Stimulated activated CD4-positive, alpha-beta T cell treated with anti-CD3 and anti-CD28 coated beads, Interleukin-1b, Interleukin-23, amount 100 ng/mL, for 4 hours (primary cell): ENCODE results near the gene SMIM5.

ENCODE experiments used
- DNase-seq, 2 donors: peaks; one replicate each; pipeline ENCODE4 v3.0.0-alpha.2; 2020; ENCODE audit warnings: low read depth in 2 of 2

SMIM5 gene

DNA sequence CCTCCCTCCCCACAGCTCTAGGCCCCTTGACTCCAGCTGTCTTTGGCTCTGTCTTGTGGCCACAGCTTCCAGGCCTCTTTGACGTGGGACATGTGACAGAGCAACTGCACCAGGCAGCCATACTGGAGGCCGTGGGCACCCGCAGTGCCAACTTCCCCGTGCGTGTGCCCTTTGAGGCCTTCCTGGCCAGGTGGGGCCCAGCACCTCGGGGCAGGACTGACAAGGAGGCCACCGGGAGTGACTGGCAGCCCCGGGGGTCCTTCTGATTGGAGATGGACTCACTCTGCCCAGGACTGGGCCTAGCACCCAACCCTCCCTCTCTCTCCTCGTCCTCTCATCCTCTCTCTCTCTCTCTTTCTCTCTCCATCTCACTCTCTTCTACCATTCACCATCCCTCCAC, 30.1 kb upstream of the SMIM5 start:
- no peak for DNase-seq

DNA sequence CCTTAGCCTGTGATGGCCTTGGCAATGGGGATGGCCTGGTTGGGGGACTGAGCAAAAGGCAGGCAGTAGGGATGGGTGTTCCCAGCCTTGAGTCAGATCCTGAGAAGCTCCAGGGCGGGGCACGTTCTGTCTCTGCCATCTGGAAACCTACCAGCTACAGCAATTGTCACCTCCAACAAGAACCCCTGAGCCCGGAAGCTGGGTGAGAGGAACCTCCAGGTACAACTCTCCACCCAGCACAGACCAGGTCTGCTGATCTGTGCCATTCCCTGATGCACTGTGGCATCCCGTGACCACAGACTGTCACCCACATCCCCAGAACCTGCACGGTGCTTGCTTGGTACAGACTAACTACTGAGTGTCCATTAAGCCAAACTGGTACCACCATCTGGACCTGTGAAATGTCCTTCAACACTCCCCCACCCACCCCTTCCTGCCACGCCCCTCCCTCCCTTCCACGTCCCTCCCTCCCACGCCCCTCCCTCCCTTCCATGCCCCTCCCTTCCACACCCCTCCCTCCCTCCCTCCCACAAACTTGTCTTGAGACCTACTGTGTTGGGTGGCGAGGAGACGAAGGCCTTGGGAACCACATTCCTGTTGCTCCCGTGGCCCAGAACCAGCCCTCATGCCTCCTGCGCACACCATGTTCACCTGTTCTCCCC, 29.1 kb upstream of the SMIM5 start:
- DNase-seq: no peak

DNA sequence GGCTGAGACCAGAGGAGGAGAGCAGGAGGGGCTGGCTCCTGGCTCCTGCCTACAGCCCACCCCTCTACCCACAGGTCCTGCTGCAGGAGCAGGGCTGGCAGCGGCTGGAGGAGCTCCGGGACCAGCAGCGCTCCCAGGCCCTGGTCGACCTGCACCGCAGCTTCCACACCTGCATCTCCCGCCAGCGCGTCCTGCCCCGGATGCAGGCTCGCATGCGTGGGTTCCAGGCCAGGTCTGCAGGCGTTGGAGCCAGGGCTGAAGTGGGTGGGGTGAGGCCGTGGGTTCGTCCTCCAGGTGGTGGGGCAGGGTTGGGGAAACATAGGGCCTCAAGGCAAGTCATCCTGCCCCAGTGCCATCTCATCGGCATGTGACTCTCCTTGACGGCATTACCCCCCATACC, 27.4 kb upstream of the SMIM5 start:
- DNase-seq: no peak

DNA sequence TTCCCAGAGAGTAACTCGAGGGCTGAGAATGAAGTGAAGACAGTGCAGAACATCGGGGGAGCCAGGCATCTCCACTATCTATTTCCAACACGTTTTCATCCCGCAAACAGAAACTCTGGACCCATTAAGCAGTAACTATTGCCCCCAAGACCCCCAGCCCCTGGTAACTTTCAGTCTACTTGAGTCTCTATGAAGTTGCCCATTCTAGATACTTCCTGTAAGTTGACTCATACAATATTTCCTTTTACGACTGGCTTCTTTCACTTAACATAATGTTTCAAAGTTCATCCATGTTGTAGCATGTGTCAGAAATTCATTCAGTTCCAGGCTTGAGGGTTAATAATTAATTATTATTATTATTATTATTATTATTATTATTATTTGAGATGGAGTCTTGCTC, 26.1 kb upstream of the SMIM5 start:
- DNase-seq: no peak

DNA sequence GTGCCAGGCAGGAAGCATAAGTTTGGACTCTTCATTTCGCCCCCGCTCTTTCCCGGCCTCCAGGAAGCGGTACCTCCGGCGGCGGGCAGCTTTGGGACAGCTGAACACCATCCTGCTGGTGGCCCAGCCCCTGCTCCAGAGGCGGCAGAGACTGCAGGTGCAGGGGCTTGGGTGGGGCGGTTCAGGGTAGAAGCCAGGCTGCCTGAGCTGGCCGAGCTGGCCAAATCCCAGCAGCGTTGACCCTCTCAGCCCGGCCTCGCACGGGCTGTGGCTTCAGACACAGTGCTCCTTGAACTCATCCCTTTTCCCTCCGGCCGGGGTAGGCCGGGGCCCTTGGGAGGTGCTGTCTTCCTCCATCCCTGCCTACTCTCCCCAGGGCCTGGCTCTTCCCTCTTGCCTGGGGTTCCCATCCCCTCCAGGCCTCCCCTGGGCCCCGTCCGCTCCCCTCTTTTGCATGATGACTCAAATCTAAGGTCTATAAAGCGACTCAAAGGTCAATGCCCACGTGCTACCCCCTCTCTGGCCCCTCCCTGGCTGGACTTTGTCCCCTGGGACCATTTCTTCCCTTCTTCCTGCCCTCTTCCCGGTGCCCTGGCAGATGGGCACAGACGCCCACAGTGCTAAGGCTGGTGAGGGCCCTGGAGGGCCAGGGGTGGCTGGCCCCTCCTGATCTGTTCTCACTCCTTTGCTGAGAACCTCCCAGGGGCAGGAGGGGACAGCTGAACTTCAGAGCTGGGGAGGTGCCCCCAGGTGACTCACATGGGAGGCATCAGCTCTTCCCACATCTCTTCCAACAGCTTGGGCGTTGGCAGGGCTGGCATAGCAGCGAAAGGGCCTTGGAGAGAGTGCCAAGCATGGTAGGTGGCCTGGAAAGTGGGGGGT, 22.9 kb upstream of the SMIM5 start:
- no peak for DNase-seq

DNA sequence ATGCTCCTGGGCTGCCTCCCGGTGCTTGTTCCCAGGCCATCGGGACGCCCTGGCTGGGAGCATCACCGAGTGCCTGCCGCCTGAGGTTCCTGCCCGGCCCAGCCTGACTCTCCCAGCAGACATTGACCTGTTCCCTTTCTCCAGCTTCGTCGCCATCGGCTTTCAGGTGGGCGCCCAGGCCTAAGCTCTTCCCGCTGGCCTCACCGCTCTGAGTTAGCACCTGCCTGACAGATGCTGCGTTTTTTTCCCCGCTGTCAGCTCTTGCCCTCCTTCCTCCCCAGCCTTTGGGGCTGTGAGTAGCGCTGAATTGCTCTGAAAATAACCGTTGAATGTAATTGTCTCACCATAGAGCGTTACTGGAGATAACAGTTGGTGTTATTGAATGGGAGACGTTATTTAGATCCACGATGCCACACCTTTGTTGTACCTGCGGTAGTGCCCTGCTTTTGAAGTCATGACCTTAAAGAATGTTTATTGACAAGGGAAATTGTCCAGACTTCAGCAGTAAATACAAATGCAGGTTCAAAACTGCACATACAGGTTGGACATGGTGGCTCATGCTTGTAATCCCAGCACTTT, 21.3 kb upstream of the SMIM5 start:
- no peak for DNase-seq

DNA sequence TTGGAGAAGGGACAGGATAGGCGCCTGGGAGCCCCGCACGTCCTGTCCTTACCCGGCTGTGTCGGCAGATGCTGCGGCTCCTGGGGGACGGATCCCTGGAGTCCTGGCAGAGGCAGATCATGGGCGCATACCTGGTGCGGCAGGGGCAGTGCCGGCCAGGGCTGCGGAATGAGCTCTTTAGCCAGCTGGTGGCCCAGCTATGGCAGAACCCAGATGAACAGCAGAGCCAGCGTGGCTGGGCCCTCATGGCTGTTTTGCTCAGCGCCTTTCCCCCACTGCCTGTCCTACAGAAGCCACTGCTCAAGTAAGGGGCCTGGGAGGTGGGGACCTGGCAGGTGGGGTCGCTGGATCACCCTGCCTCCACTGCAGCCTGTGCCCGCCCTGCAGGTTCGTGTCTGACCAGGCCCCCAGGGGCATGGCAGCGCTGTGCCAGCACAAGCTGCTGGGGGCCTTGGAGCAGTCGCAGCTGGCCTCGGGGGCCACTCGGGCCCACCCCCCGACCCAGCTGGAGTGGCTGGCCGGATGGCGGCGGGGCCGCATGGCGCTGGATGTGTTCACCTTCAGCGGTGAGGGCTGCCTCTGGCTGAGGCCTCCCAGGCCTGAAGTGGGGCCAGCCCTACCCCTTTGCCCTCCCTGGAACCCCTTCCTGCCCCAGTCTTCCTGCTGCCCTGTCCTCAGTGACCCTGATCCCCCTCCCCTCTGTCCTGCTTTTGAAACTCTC, 20.2 kb upstream of the SMIM5 start:
- no peak for DNase-seq

DNA sequence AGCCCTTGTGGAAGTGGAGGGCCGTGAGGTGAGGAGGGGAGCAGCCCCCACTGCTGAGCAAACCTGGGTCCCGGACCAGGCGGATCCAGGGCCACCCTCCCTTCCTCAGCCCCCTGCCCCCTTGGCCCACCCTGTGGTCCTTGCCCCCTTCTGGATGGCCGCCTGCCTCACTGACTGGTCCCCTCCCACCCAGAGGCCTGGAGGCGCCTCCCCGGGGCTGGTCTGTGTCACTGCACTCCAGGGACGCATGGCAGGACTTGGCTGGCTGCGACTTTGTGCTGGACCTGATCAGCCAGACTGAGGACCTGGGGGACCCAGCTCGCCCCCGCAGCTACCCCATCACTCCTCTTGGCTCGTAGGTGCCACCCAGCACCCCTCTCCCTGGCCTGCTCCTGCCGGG, 19.2 kb upstream of the SMIM5 start:
- DNase-seq: no peak

DNA sequence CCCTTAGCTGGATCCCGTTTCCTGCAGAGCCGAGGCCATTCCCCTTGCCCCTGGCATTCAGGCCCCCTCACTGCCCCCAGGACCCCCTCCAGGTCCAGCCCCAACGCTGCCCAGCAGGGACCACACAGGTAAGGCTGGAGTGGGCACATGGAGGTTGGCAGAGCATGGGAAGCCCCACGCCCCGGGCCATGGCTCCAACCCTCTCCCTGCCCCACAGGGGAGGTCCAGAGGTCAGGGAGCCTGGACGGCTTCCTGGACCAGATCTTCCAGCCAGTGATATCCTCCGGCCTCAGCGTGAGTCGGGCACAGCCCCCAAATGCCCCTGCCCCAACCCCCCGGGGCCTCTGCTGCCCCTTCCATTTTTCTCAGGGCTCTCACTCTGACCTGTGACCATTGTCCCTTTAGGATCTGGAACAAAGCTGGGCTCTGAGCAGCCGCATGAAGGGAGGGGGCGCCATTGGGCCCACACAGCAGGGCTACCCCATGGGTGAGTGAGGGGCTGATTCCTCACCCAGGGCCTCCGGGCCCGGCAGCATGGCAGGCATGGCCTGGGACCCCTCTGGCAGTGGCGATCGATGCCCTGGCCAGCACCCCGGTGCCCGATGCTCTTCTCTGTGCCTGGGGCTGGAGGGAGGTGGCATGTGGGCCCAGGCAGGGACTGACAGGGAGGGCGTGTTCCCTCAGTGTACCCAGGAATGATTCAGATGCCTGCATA, 18.5 kb upstream of the SMIM5 start:
- no peak for DNase-seq

DNA sequence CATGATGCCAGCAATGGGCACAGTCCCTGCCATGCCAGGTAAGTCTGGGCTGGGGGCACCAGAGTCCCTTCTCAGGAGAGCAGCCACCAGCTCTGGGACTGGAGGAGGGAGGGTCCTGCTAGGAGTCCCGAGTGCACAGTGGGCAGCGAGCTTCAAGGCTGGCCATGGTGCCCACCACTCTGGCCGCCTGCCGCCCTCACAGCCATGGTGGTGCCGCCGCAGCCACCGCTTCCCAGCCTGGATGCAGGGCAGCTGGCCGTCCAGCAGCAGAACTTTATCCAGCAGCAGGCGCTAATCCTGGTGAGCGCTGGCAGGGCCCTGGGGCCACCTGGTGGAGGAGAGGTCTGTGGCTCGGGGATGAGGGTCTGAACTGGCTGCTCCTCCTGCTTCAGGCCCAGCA, 17.9 kb upstream of the SMIM5 start:
- DNase-seq: no peak

DNA sequence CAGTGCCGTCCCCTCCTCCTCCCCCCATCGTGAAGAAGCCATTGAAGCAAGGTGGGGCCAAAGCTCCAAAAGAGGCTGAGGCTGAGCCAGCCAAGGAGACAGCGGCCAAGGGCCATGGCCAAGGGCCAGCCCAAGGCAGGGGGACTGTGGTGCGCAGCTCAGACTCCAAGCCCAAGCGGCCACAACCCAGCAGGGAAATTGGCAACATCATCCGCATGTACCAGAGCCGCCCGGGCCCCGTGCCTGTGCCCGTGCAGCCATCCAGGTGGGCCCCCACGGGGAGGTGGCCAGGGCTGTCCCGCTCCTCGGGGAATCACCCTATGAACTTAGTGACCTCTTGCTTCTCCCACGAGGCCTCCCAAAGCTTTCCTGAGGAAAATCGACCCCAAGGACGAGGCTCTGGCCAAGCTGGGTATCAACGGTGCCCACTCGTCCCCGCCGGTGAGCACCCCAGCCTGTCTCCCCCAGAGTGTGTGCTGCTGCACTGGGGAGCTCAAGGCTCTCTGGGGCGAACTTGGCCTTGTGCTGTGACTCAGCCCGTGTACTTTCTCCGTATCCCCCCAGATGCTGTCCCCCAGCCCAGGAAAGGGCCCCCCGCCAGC, 16.6 kb upstream of the SMIM5 start:
- DNase-seq: no peak

DNA sequence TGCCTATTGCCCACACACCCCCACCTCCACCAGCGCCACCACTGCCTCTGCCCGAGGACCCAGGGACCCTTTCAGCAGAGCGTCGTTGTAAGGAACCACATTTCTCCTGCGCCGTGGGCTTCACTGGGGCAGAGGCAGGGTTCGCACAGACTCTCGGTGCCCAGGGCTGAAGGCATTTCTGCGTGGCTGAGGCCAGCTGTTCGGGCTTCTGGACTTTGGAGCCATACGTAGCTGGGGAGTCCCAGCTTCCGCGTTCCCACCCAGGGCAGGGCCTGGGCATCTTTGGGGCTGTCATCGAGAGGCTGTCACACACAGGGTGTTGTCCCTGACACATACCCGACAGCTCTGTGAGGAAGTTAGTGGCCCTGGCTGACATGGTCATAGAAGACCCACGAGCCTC, 16.0 kb upstream of the SMIM5 start:
- DNase-seq: no peak

DNA sequence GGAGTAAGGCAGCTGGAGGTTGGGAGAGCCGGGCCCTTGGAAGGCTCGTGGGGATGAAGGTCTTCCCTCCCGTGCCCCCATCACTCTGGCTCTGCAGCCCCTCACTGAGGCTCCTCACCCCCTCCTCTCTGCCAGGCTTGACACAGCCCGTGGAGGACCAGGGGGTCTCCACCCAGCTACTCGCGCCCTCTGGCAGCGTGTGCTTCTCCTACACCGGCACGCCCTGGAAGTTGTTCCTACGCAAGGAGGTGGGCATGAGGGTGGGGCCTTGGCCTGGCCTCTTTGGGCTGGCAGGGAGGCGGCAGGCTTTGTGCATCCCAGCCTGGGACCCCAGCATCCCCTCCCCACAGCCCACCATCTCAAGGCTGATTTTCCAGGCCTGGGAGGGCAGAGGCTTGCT, 15.6 kb upstream of the SMIM5 start:
- no peak for DNase-seq

DNA sequence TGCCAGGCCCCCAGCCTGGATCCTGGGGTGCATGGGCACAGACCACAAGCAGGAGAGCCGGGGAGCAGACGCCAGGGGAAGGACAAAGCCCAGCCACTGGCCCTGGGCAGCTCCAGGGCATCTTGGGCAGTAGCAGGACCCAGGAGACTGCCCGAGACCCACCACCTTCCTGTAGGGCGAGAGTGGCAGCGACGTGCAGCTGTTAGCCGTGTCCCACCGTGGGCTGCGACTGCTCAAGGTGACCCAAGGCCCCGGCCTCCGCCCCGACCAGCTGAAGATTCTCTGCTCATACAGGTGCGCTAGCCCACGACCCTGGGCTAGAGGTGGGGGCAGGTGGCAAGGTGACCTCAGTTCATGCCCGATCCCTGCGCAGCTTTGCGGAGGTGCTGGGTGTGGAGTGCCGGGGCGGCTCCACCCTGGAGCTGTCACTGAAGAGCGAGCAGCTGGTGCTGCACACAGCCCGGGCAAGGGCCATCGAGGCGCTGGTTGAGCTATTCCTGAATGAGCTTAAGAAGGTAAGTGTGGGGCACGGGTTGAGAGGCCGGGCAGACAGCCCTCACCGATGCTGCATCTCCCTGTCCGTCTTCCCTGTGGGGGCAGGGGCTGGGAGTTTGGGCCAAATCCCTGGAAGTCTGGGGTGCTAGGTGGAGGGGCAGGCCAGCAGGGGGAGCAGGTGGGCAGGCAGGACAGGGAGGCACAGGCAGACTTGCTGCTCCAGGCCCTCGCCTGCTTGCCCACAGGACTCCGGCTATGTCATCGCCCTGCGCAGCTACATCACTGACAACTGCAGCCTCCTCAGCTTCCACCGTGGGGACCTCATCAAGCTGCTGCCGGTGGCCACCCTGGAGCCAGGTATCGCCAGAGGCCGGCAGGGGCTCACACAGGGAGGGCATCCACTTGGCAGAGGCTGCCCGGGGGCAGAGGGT, 13.5 kb upstream of the SMIM5 start:
- peak in 1 of 2 donors; percentile 15 for DNase-seq

DNA sequence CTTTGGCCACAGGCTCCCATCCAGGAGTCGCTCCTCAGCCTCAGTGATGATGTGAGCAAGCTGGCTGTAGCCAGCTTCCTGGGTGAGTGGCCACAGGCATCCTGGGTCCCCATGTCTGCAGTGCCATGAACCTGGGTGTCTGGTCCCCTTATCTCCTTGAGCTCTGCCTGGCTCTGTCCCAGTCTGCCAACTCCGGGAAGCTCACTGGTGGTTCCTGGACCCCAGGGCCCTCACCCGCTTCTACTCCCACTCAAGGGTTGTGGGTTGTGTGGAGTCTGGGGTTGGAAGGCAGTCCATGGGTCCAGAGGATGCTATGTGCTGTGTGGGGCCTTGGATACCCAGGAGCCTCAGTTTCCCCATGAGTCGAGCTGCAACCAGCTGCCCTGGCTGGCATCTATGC, 11.7 kb upstream of the SMIM5 start:
- DNase-seq: no peak

DNA sequence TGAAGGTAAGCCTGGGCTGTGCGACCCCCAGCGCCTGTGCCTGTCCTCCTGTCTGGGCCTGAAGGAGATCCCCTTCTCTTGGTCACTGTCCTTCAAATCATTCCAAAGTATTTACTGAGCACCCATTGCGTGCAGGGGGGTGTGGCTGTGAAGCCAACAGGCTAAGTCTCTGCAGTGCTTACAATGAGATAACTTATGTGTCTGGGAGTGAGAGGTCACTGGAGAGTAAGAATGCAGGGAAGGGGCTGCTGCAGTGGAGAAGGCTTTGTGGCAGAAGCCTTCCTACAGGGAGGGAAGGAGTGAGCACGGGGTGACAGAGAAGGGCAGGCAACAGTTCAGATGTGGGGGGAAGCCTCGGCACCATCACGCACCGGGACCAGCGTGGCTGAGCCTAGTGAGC, 11.2 kb upstream of the SMIM5 start:
- no peak for DNase-seq

DNA sequence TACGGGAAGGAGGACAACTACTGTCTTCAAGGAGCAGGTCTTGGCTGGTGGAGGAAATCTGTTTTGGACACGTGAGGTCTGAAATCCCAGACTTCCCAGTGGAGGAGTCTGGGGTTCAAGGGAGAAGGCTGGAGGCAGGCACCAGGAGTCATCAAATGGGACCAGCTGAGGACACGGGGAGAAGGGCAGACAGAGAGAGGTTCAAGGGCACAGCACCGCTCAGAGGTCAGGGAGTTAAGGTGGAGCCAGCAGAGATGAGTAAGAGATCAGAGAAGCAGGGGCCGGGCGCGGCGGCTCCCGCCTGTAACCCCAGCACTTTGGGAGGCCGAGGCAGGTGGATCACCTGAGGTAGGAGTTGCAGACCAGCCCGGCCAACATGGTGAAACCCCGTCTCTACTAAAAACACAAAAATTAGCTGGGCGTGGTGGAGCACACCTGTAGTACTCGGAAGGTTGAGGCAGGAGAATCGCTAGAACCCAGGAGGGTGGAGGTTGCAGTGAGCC, 10.4 kb upstream of the SMIM5 start:
- no peak for DNase-seq

DNA sequence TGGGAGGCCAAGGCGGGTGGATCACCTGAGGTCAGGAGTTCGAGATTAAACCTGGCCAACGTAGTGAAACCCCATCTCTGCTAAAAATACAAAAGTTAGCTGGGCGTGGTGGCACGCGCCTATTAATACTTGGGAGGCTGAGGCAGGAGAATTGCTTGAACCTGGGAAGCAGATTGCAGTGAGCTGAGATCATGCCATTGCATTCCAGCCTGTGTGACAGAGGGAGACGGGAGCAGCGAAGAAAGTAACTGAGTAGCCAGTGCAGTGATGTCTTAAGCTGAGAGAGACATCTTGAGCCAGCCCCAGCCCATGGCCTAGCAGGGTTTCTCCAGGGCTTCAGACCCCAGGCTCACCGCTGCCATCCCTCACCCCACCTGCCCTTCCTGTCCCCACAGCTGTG, 9.8 kb upstream of the SMIM5 start:
- no peak for DNase-seq

DNA sequence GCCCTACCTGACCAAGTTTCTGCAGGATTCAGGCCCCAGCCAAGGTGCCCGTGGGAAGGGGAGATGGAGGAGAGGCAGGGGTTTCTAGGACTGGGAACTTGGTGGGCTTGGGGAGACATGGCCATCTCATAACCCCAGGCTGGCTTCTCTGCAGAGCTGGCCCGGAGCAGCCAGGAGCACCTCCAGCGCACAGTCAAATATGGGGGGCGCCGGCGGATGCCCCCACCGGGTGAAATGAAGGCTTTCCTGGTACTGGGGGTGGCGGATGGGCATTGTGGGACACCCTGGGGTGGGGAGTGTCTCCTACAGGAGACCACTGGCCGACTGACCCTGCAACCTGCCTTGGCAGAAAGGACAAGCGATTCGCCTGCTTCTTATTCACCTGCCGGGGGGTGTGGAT, 9.2 kb upstream of the SMIM5 start:
- no peak for DNase-seq

DNA sequence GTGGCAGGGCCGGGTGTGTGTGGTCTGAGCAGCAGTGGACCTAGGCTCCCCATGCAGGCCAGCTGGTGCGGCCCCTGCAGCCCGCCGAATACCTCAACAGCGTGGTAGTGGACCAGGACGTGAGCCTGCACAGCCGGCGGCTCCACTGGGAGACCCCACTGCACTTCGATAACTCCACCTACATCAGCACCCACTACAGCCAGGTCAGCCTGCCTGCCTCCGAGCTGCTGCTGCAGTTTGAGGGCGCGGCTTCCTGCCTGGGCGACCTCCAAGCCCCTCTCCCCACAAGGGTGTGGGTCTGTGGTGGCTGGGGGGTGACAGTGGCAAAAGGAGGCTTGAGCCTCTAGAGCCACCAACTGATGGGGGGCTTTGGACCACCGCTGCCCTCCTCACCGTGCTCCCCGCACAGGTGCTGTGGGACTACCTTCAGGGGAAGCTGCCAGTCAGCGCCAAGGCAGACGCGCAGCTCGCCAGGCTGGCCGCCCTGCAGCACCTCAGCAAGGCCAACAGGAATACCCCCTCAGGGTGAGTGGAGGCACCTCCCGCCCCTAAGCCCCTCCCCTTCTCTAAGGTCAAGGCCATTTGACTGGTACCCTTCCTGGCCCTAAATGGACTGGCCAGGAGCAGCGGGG, 8.4 kb upstream of the SMIM5 start:
- no peak for DNase-seq
